ENCODE measurements around the gene PREX1. TPM values are rescaled to one million over a fixed set of nuclear protein-coding genes. Genes with fewer than 3 reads are reported as not detected.
"Not testable (repeated sequence)": the region's sequence is repeated elsewhere in the genome, so short reads cannot be mapped to it uniquely, and the experiment has no call there.

The PREX1 gene
- total RNA-seq, 2 donors from 2014 or later, result 11.5 to 21.7 TPM

GRCh38 chr20:48831718-48832404 is 4.1 kb upstream of the PREX1 start:
- H3K9me3 ChIP-seq, result no peaks in the 10 kb centered on the region
- H3K4me3 ChIP-seq, result no peak overlapping the region
- DNase-seq (ENCODE audit: low spot score), result peak; percentile 77
- H3K4me1 ChIP-seq, result peaks cover 0 to 26% of the 10 kb centered on the region in 2 donors
- H3K36me3 ChIP-seq, result no peaks in the 10 kb centered on the region
- peak overlapping the region; percentile 0 to 26 for H3K27ac ChIP-seq
- no peaks in the 10 kb centered on the region for H3K27me3 ChIP-seq
- TF ChIP-seq CTCF (IDR thresholded peaks at IDR 0.05), result no peak

- Histone ChIP-seq H3K36me3 (no peaks in the 10 kb centered on the region), H3K9me3 (no peaks in the 10 kb centered on the region), H3K4me1 (peaks cover 0 to 26% of the 10 kb centered on the region in 2 donors), H3K27me3 (no peaks in the 10 kb centered on the region), H3K27ac (no peak overlapping the region), H3K4me3 (no peak overlapping the region)
- no peak for TF ChIP-seq CTCF (IDR thresholded peaks at IDR 0.05)
- DNase-seq (ENCODE audit: low spot score), result no peak
Measured at GRCh38 chr20:48830826-48831318, 3.1 kb upstream of the PREX1 start.

- no peak for TF ChIP-seq CTCF (IDR thresholded peaks at IDR 0.05)
- Histone ChIP-seq H3K36me3 (no peaks in the 10 kb centered on the region), H3K27me3 (no peaks in the 10 kb centered on the region), H3K9me3 (no peaks in the 10 kb centered on the region), H3K4me3 (no peak overlapping the region), H3K27ac (no peak overlapping the region), H3K4me1 (peaks cover 0 to 28% of the 10 kb centered on the region in 2 donors)
- no peak for DNase-seq (ENCODE audit: low spot score)
Measured at GRCh38 chr20:48829940-48830339, 2.1 kb upstream of the PREX1 start.

GRCh38 chr20:48828734-48829460 is 1.1 kb upstream of the PREX1 start:
- Histone ChIP-seq H3K27me3 (no peaks in the 10 kb centered on the region), H3K36me3 (no peaks in the 10 kb centered on the region), H3K27ac (peak overlapping the region; percentile 71 to 72), H3K9me3 (no peaks in the 10 kb centered on the region), H3K4me1 (peaks cover 0 to 32% of the 10 kb centered on the region in 2 donors), H3K4me3 (peak overlapping the region; percentile 46 to 73)
- no peak for DNase-seq (ENCODE audit: low spot score)
- no peak for TF ChIP-seq CTCF (IDR thresholded peaks at IDR 0.05)

- H3K27me3 ChIP-seq, result no peaks in the 10 kb centered on the region
- no peak for TF ChIP-seq CTCF (IDR thresholded peaks at IDR 0.05)
- no peak for DNase-seq (ENCODE audit: low spot score)
- peaks cover 0 to 33% of the 10 kb centered on the region in 2 donors for H3K4me1 ChIP-seq
- no peaks in the 10 kb centered on the region for H3K36me3 ChIP-seq
- peak overlapping the region; percentile 73 to 77 for H3K4me3 ChIP-seq
- no peaks in the 10 kb centered on the region for H3K9me3 ChIP-seq
- H3K27ac ChIP-seq, result peak overlapping the region; percentile 49 to 73
Measured at GRCh38 chr20:48826883-48827771, 672 bp downstream of the PREX1 start.

- Histone ChIP-seq H3K4me1 (peaks cover 0 to 27% of the 10 kb centered on the region in 2 donors), H3K27ac (peak overlapping the region; percentile 2 to 73), H3K4me3 (peak overlapping the region; percentile 73 to 77)
- not testable (repeated sequence) for H3K36me3 ChIP-seq; DNase-seq (ENCODE audit: low spot score); H3K9me3 ChIP-seq; H3K27me3 ChIP-seq
Measured at GRCh38 chr20:48826480-48826879, 1.3 kb downstream of the PREX1 start.
